Thoracic aorta (tissue), 2 donors: ENCODE data around the gene TTI1. TPM values are rescaled to one million over a fixed set of nuclear protein-coding genes. Genes with fewer than 3 reads are reported as not detected.
A peak's percentile ranks its signal among the peaks of the same experiment; 100 is the strongest.

ENCODE experiments used
- ATAC-seq: fragments of 150-250 bp; one replicate; pipeline ENCODE4 v1.8.0; 2017; ENCODE audit warnings: low read depth; ENCODE audit not compliant: insufficient number of reproducible peaks, low FRiP score
- DNase-seq: peaks from one replicate; pipeline ENCODE4 v3.0.0-alpha.2; 2020; ENCODE audit warnings: low spot score
- H3K27ac ChIP-seq, 2 donors: fragments of 200-600 bp; sonication (generic); 1 replicate in 1 of 2; 2 replicates in 1 of 2; pipeline ENCODE4 v1.5.1; 2016; ENCODE audit warnings: mild to moderate bottlenecking in 2 of 2, moderate library complexity in 2 of 2
- H3K27me3 ChIP-seq: fragments of 200-600 bp; sonication (generic); replicated peaks from 2 replicates; pipeline ENCODE4 v1.6.0; 2016; ENCODE audit warnings: mild to moderate bottlenecking; ENCODE audit not compliant: insufficient read depth
- H3K36me3 ChIP-seq: fragments of 200-600 bp; sonication (generic); one replicate; pipeline ENCODE4 v1.5.1; 2016
- H3K4me1 ChIP-seq, 2 donors: fragments of 200-600 bp; sonication (generic); 1 replicate in 1 of 2; 2 replicates in 1 of 2; pipeline versions ENCODE4 v1.5.1 to v1.6.0; 2016; ENCODE audit warnings: low read depth in 2 of 2, mild to moderate bottlenecking in 1 of 2; ENCODE audit not compliant: control insufficient read depth in 1 of 2
- H3K4me3 ChIP-seq: fragments of 200-600 bp; sonication (generic); 2 replicates; pipeline ENCODE4 v1.5.1; 2016; ENCODE audit warnings: mild to moderate bottlenecking
- H3K9me3 ChIP-seq: fragments of 200-600 bp; sonication (generic); 2 replicates; pipeline ENCODE4 v1.5.1; 2016
- CTCF ChIP-seq: fragments of 200-600 bp; sonication (generic); IDR thresholded peaks from one replicate; pipeline ENCODE4 v1.5.1; 2019; ENCODE audit warnings: antibody characterized with exemption
- total RNA-seq, 2 donors: library from RNA; depleted of rRNA; stranded (reverse); fragments of >200 nt; gene quantifications; one replicate each; pipeline versions ENCODE4 v1.1.0 to v1.2.3, GENCODE V29; 2016

TTI1 gene
- total RNA-seq, 2 donors from 2014 or later, result 12.2 to 20.1 TPM

- ATAC-seq, result no peak
- H3K27ac ChIP-seq, result peak overlapping the region; percentile 53 to 62
- H3K9me3 ChIP-seq, result no peaks in the 10 kb centered on the region
- no peaks in the 10 kb centered on the region for H3K27me3 ChIP-seq
- TF ChIP-seq CTCF, result no peak
- no peak for DNase-seq
- H3K4me1 ChIP-seq, result peaks cover 29 to 49% of the 10 kb centered on the region in 2 donors
- peaks cover 5% of the 10 kb centered on the region for H3K36me3 ChIP-seq
- no peak overlapping the region for H3K4me3 ChIP-seq
Observed at GRCh38 chr20:38076548-38076947, 43.3 kb upstream of the TTI1 start.

DNA sequence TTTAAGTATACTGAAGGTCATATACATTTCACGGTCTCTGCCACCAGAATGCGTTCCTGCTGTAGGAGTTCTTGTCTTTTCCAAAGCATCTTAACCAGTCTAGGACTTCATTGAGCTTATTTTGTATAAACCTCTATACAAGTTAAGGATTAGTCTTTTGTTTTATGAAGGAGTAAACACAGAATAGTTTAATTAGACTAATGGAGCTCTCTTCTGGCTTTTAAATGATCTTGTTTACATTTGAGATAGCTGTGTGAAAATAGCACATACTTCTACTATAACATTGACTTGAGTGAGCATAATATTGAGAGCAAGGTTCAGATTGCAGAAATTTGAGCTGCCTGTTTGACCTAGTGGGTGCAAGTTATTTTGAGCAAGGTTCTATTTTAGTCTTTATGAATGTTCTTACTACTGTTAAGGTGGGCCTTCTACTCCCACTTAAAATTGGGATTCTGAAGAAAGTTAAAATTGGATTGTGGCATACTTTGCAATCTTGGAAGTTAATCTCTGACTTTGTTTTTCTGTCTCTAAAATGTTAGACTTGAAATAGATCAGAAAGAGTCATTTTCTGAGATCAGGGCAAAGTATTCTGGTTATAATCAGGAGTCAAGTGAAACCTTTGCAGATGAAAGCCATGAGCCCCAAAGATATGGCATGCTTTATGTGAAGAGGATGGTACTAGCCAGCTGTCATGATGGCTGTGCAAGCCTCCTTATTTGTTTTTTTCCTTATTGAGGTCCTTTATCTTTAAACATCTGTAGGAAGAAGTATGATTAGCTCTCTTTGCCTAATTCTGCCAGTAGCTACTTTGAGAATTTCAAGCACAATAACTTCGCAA lies 42.1 kb upstream of the TTI1 start:
- no peaks in the 10 kb centered on the region for H3K27me3 ChIP-seq
- DNase-seq, result no peak
- ATAC-seq, result no peak
- H3K4me3 ChIP-seq, result no peak overlapping the region
- peaks cover 29 to 45% of the 10 kb centered on the region in 2 donors for H3K4me1 ChIP-seq
- peaks cover 13% of the 10 kb centered on the region for H3K36me3 ChIP-seq
- H3K9me3 ChIP-seq, result no peaks in the 10 kb centered on the region
- H3K27ac ChIP-seq, result peak overlapping the region; percentile 53 to 62
- no peak for TF ChIP-seq CTCF

DNA sequence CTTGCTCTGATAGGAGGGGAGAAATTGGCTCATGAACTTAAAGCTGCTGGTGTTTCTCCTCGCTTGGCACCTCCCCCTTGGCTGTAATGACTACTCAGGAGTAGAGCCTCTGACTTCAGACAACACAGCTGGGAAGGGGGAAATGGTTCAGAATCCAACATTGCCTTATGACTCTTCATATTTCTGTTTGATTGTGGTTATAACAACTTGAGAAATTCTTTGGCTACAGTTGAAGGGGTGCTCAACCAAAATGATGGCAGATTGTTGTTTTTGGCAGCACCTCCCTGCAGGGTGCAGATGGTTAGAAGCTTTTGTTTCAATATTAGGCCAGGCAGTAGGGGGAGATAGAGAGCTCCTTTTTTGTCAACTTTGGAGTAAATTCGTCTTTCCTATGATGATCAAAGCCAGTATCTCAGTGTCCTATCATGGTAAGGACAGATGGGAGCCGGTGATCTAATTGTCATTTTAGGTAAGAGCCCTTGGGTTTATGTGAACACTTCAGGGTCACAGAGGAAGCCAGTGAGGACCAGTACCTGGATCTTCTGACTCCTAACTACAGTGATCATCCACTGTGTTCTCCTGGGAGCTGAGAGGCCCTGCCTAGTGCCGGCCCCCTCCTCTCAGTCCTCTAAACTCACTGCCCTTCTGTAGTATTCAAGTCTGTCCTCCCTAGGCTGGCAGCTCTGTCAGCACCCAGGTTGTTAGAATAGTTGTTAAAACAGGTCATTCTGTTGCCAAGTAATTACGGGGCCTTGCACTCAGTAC lies 40.2 kb upstream of the TTI1 start:
- H3K4me3 ChIP-seq, result no peak overlapping the region
- no peaks in the 10 kb centered on the region for H3K9me3 ChIP-seq
- H3K27ac ChIP-seq, result peak overlapping the region; percentile 53 to 62
- DNase-seq (peak; percentile 65), ATAC-seq (peak; percentile 68)
- H3K36me3 ChIP-seq, result peaks cover 14% of the 10 kb centered on the region
- H3K27me3 ChIP-seq, result no peaks in the 10 kb centered on the region
- H3K4me1 ChIP-seq, result peaks cover 29 to 45% of the 10 kb centered on the region in 2 donors
- TF ChIP-seq CTCF, result peak; percentile 81

- no peak for TF ChIP-seq CTCF
- peak overlapping the region; percentile 4 to 62 for H3K27ac ChIP-seq
- H3K9me3 ChIP-seq, result no peaks in the 10 kb centered on the region
- ATAC-seq (no peak), DNase-seq (no peak)
- H3K27me3 ChIP-seq, result no peaks in the 10 kb centered on the region
- H3K4me3 ChIP-seq, result no peak overlapping the region
- H3K36me3 ChIP-seq, result peaks cover 20% of the 10 kb centered on the region
- H3K4me1 ChIP-seq, result peaks cover 29 to 45% of the 10 kb centered on the region in 2 donors
Observed at GRCh38 chr20:38072898-38073297, 39.6 kb upstream of the TTI1 start.

DNA sequence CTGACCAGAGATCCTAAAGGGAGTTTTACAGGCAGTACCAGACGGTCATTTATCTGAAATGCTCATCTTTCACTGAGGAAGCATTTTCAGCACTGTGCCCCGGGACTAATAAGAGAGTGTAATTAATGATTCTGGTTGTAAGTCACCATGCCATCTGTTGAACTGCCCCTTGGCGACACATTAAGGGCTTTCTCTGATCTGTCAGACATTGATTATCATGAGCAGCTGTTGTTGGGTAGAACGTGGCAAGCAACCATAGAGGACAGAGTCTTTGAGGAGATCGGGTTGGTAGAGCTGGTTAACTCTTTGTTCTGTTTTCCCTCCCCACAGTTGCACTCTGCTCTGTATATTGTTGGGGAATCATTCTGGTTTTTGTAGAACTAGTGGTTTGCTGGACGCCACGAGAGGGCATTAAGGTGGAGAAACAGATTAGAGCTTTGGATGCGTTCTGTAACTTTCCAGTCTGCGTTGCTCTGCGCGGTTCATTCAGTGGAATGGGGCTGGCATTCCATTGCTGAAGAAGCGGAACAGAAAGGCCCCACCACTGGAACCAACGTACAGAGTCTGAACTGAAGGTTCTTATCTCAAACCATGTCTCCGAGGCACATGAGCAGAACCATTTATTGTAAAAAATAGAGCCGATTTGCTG lies 34.6 kb upstream of the TTI1 start:
- TF ChIP-seq CTCF, result no peak
- Histone ChIP-seq H3K27me3 (no peaks in the 10 kb centered on the region), H3K9me3 (no peaks in the 10 kb centered on the region), H3K36me3 (peaks cover 24% of the 10 kb centered on the region), H3K4me1 (peaks cover 0 to 19% of the 10 kb centered on the region in 2 donors), H3K27ac (no peak overlapping the region), H3K4me3 (no peak overlapping the region)
- DNase-seq, result no peak
- ATAC-seq, result no peak
